Tongue (tissue), 2 donors: ENCODE data around the gene MYO1H. TPM values are rescaled to one million over a fixed set of nuclear protein-coding genes. Genes with fewer than 3 reads are reported as not detected.

Source experiments
- DNase-seq: peaks from one replicate; pipeline ENCODE4 v3.0.0-alpha.2; 2015
- total RNA-seq: library from RNA; depleted of rRNA; stranded (reverse); fragments of >200 nt; gene quantifications from one replicate; pipeline ENCODE4 v1.2.3, GENCODE V29; 2014

MYO1H gene
- total RNA-seq, 1 donor from 2014 or later = 0.51 TPM

GRCh38 chr12:109493090-109493489 lies 145.4 kb downstream of the MYO1H start:
- no peak for DNase-seq

GRCh38 chr12:109493938-109494337 lies 146.2 kb downstream of the MYO1H start:
- no peak for DNase-seq

- DNase-seq = no peak
These were observed 146.7 kb downstream of the MYO1H start for GRCh38 chr12:109494348-109494881.

DNA sequence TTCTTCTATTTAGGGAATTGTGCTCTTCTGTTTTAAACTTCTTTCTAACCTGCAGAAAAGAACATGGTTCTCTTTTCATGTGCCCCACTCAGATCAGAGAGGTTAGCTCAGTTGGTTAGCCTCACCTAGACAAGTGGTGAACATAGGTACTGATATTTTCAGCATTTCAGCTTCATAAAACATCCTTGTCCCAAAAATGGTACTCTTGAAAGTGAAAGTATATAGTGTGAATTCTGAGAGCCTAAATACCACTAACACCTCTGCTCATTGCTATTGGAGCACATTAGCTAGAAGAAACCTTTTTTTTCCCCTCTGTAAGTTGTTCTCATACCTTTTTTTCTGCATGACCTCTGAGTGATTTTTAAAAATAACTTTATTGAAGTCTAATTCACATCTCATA lies 147.3 kb downstream of the MYO1H start:
- DNase-seq = no peak

DNA sequence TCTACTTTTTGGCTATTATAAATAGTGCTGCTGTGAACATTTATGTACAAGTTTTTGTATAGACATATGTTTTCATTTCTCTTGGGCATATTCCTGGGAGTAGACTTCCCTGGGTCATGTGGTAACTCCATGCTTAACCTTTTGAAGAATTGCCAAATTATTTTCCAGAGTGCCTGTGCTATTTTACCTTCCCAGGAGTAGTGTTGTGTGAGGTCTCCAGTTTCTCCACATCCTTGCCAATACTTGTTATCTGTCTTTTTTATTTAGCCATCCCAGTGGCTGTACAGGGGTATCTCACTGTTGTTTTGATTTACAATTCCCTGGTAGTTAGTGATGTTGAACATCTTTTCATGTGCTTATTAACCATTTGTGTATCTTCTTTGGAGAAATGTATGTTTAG lies 148.6 kb downstream of the MYO1H start:
- no peak for DNase-seq

GRCh38 chr12:109497675-109498074 lies 150.0 kb downstream of the MYO1H start:
- no peak for DNase-seq

Other genes starting within 250 kb of the MYO1H start
- gene ACACB, start 231.3 kb upstream of the MYO1H start, total RNA-seq = 17.6 TPM
- gene FOXN4, start 38.6 kb upstream of the MYO1H start, total RNA-seq = not detected
- gene KCTD10, start 129.4 kb downstream of the MYO1H start, total RNA-seq = 42.6 TPM
- gene UBE3B, start 129.7 kb downstream of the MYO1H start, total RNA-seq = 59.7 TPM
- 17.2 TPM for gene MMAB, start 225.6 kb downstream of the MYO1H start, total RNA-seq
- 12.7 TPM for gene MVK, start 225.9 kb downstream of the MYO1H start, total RNA-seq